Inferior parietal cortex (tissue), 1 donor: ENCODE measurements around the gene TKFC.
"Not testable (repeated sequence)": the region's sequence is repeated elsewhere in the genome, so short reads cannot be mapped to it uniquely, and the experiment has no call there.

ENCODE experiments used
- DNase-seq: peaks from one replicate; pipeline ENCODE4 v3.0.0-alpha.2; 2016; ENCODE audit errors: extremely low spot score

TKFC gene

DNA sequence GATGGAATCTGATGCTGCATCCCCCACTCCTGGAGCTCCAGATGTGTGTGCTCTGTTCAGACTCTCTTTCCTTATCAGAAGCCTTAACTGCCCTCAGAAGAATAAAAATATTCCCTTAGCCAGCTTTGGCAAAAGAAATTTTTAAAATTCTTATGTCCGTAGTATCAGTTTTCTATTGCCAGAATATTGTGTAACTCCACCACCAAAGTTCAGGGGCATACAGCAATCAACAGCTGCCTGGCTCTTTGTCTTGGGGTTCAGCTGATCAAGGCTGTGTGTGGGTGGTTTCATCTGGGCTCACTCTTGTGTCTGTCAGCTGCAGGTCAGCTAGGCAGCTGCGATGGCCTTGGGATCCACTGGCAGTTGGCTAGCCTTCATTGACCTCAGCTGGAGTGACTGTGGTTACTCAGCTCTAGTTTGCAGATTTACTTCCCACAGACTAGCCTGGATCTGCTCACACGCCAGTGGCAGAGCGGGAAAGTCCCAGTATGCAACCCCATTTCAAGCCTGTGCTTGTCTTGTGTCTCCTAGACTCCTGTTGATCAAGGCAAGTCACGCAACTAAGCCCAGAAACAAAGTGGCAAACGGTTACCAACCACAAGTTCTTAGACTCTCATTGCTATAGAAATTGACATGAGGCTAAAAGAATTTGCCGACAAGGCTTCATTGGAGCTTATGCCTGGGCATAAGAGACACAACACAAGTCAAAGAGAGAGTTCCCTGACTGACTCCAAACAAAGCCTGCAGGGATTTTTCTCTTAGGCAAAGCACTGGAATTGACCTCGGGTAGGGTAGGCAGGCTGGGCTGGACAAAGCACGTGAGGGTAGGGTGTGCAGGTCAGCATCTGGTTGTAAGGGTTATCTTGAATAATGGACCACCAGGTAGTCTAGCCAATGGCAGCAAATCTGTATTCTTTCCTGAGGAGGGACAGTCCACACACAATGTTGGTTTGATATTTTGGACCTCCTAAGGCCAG, 36.6 kb downstream of the TKFC start:
- no peak for DNase-seq

GRCh38 chr11:61370349-61371005, 37.4 kb downstream of the TKFC start:
- DNase-seq = no peak

DNA sequence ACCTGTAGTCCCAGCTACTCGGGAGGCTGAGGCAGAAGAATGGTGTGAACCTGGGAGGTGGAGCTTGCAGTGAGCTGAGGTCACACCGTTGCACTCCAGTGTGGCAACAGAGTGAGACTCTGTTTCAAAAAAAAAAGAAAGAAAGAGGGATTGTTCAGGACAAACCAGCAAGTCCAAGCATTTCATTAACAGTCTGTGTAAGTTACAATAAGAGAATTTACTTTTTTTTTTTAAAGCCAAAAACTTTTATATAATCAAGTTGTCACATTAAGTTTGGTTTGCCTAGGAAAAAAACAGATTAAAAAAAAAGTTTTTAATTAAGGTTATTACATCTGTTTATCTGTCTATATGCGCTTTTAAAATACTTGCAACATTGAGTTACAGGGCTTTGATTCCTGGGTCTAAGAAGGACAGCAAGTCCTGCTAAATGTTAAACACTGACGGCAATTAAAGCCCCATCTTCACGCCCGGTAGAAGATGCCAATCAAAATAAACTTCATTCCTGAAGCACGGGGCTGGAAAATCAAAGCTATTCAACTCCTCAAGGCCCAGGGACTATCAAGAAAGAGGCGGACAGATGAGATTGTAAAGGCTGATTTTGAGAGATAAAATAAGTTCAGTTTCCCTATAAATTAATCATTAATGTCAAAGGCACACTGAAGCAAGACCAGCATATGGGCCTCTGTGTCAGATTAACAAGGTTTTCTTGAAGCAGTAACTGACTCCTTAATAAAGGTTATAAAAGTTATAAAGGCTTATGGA, 39.8 kb downstream of the TKFC start:
- no peak for DNase-seq

DNA sequence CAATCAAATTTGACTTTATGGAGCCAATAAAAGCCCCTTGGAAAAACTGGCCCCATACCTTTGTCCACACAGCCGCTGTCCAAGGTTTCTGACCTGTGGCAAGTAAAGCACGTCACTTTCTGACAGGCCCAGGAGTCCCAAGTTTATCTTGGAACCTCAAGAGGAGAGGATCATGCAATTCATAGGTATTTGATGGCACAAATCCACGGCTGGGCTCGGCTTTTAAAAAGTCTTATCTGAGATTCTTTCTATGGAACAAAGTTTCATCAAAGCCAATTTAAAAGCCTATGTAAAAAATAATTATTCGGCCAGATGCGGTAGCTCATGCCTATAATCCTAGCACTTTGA, 42.7 kb downstream of the TKFC start:
- no peak for DNase-seq

DNA sequence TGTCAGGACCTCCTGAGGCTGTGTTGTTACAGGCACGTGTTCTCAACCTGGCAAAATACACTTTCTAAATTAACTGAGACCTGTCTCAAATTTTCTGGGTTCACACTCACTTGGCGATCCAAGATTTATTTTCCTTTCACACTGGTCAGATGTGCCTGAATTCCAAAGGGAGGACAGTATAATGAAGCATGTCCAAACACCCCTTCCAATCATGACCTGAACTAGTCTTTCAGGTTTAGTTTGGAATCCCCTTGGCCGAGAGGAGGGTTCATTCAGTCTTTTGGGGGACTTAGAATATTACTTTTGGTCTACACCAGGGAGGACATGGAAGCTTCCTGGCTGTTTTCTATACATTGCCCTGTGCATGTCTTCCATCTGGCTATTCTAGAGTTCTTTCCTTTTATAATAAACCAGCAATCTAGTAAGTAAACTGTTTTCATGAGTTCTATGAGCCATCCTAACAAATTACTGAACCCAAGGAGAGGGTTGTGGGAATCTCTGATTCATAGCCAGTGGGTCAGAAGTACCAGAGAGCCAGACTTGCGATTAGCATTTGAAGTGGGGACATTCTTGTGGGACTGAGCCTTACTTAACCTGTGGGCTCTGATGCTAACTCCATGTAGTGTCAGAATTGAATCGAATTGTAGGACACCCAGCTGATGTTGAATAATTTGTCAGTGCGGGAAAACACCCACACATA, 44.6 kb downstream of the TKFC start:
- DNase-seq = no peak

GRCh38 chr11:61378713-61379313, 45.8 kb downstream of the TKFC start:
- DNase-seq = no peak

GRCh38 chr11:61380884-61381283, 47.9 kb downstream of the TKFC start:
- no peak for DNase-seq

- not testable (repeated sequence) for DNase-seq
Measured at GRCh38 chr11:61383859-61384258, 50.8 kb downstream of the TKFC start.

- DNase-seq = no peak
Measured at GRCh38 chr11:61384271-61385242, 51.5 kb downstream of the TKFC start.

DNA sequence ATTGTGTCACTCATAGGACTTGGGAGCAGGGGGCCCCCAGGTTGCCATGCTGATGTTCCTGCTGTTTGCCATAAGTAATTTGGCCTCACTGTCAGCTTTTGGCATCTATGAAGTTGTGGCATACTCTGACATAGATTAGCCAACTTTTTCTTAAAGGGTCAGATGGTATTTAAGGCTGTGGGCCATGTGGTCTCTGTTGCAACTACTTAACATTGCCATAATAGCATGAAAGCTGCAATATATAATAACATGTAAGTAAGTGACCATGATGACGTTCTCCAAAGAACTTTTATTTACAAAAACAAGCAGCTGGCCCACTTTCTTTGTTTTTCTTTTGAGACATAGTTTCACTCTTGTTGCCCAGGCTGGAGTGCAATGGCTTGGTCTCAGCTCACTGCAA, 57.1 kb downstream of the TKFC start:
- DNase-seq = no peak

DNA sequence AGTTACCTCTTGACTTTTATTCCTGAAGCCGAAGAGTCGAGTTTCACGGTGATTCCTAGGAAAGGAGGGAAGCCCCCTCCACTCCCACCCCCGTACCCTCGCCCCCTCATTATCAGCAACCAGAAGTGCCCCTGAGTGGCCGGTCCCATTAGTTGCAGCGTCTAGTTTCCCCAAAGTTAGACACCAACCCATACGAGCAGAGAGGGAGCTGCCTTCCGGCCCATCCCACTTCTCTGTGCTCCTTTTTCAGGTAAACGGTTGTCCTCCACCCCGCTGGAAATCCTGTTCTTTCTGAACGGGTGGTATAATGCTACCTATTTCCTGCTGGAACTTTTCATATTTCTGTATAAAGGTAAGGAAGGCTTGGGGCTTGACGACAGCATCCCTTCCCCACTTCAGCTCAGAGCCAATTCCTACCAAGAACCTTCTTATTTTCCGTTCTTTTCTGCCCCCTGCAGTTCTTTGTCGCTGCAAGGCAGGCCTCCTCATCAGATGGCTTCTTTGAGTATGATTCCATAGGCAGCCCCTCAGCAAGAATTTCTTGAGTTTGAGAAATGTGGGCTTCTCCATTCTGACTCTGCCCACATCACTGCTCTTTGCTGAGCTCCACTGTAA, 60.1 kb downstream of the TKFC start:
- DNase-seq = peak; percentile 19
